Vagina (tissue), 2 donors: Measurements from ENCODE around the gene ZBTB12. TPM values are rescaled to one million over a fixed set of nuclear protein-coding genes. Genes with fewer than 3 reads are reported as not detected.

Experiments used
- DNase-seq, 2 donors: peaks; one replicate each; pipeline ENCODE4 v3.0.0-alpha.2; 2017; ENCODE audit errors: extremely low spot score in 2 of 2
- H3K27ac ChIP-seq: fragments of 200-600 bp; sonication (generic); one replicate; pipeline ENCODE4 v1.5.1; 2019
- H3K27me3 ChIP-seq: fragments of 200-600 bp; sonication (generic); one replicate; pipeline ENCODE4 v1.5.1; 2019
- H3K36me3 ChIP-seq, 2 donors: fragments of 200-600 bp; sonication (generic); one replicate each; pipeline ENCODE4 v1.5.1; 2017 to 2019
- H3K4me1 ChIP-seq: fragments of 200-600 bp; sonication (generic); one replicate; pipeline ENCODE4 v1.5.1; 2019
- H3K4me3 ChIP-seq, 2 donors: fragments of 200-600 bp; sonication (generic); 1 replicate in 1 of 2; 2 replicates in 1 of 2; pipeline ENCODE4 v1.5.1; 2016 to 2019
- H3K9me3 ChIP-seq: fragments of 200-600 bp; sonication (generic); one replicate; pipeline ENCODE4 v1.5.1; 2019
- POLR2A ChIP-seq, 2 donors: fragments of 450-650 bp; IDR thresholded peaks; one replicate each; pipeline ENCODE4 v1.6.1; 2017; ENCODE audit warnings: antibody characterized with exemption in 2 of 2, mild to moderate bottlenecking in 2 of 2, moderate library complexity in 2 of 2
- POLR2AphosphoS5 ChIP-seq, 2 donors: sonication (generic); formaldehyde crosslinking; IDR thresholded peaks; one replicate each; pipeline ENCODE4 v1.9.0; 2017; ENCODE audit warnings: antibody characterized with exemption in 2 of 2, mild to moderate bottlenecking in 2 of 2, low read depth in 1 of 2; ENCODE audit not compliant: insufficient read depth in 1 of 2
- intact Hi-C: fragments of 100-400 bp; cut with DNase I; formaldehyde crosslinking; loops from one replicate; pipeline ENCODE4 v1.15.1; 2023
- total RNA-seq: library from RNA; depleted of rRNA; stranded (reverse); fragments of >200 nt; gene quantifications from one replicate; pipeline ENCODE4 v1.2.3, GENCODE V29; 2016
- TF ChIP-seq, protein P1 (sequence below), 3 experiments: fragments of 450-650 bp in 2 of 3; fragments of 200-600 bp in 1 of 3; sonication (generic) in 1 of 3; IDR thresholded peaks; one replicate each; pipeline ENCODE4 v1.5.1; 2017 to 2019; ENCODE audit warnings: antibody characterized with exemption in 3 of 3, mild to moderate bottlenecking in 2 of 3, moderate library complexity in 2 of 3

ZBTB12 gene
- total RNA-seq, 1 donor from 2014 or later, result 1.7 TPM

DNA sequence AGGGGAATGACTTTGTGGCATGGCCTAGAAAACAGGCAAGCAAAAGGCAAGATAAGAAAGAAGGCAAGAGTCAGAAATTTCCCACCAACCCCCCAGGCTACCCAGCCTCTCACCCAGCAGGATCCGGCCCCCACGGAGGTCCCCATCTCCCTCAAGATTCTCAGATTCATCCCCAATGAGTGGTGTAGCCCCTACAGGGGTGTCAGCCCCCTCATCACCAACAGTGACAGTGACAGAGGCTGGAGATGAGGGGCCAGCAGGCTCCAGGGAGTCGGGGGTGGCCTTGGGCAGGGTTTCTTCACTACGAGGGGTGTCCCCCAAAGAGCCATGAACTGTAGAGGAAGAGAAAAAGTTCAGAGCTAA lies 5.4 kb downstream of the ZBTB12 start:
- no peak for DNase-seq
- intact Hi-C loops, result no loop called here
- no peaks in the 10 kb centered on the region for H3K27me3 ChIP-seq
- TF ChIP-seq, protein P1, sequence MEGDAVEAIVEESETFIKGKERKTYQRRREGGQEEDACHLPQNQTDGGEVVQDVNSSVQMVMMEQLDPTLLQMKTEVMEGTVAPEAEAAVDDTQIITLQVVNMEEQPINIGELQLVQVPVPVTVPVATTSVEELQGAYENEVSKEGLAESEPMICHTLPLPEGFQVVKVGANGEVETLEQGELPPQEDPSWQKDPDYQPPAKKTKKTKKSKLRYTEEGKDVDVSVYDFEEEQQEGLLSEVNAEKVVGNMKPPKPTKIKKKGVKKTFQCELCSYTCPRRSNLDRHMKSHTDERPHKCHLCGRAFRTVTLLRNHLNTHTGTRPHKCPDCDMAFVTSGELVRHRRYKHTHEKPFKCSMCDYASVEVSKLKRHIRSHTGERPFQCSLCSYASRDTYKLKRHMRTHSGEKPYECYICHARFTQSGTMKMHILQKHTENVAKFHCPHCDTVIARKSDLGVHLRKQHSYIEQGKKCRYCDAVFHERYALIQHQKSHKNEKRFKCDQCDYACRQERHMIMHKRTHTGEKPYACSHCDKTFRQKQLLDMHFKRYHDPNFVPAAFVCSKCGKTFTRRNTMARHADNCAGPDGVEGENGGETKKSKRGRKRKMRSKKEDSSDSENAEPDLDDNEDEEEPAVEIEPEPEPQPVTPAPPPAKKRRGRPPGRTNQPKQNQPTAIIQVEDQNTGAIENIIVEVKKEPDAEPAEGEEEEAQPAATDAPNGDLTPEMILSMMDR (IDR thresholded peaks at IDR 0.05), result no peak
- TF ChIP-seq POLR2AphosphoS5 (IDR thresholded peaks at IDR 0.05; ENCODE audit: insufficient read depth in 1 of 2, low read depth in 1 of 2), result no peak
- no peak for TF ChIP-seq POLR2A (IDR thresholded peaks at IDR 0.05)
- H3K36me3 ChIP-seq, result peaks cover 0 to 38% of the 10 kb centered on the region in 2 donors
- H3K4me1 ChIP-seq, result peaks cover 43% of the 10 kb centered on the region
- H3K27ac ChIP-seq, result peak overlapping the region; percentile 97
- peak overlapping the region; percentile 87 to 99 for H3K4me3 ChIP-seq
- H3K9me3 ChIP-seq, result no peaks in the 10 kb centered on the region

DNA sequence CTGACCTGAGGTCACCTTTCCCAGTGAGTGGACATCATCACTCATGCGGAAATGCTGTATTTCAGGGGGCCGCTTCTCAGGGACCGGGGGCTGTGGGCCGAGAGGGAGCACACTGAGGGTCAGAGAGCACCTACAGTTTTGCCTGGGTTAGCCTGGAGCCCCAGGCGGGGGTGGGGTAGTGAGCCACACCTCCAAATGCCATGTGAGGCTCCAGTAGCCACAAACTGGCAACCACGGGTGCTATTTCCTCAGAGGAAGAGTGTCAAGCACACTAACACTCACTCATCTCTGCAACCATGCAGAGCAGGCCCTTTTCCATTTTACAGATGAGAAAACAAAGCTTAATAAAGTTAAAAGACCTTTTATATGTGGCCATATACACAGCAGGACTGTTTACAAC lies 9.1 kb downstream of the ZBTB12 start:
- TF ChIP-seq POLR2AphosphoS5 (IDR thresholded peaks at IDR 0.05; ENCODE audit: insufficient read depth in 1 of 2, low read depth in 1 of 2) (no peak), POLR2A (IDR thresholded peaks at IDR 0.05) (no peak)
- TF ChIP-seq, protein P1 (IDR thresholded peaks at IDR 0.05), result no peak
- H3K9me3 ChIP-seq, result no peaks in the 10 kb centered on the region
- H3K27ac ChIP-seq, result no peak overlapping the region
- H3K4me1 ChIP-seq, result peaks cover 12% of the 10 kb centered on the region
- intact Hi-C loops, result no loop called here
- peaks cover 0 to 70% of the 10 kb centered on the region in 2 donors for H3K36me3 ChIP-seq
- no peak overlapping the region for H3K4me3 ChIP-seq
- no peaks in the 10 kb centered on the region for H3K27me3 ChIP-seq
- DNase-seq, result no peak

DNA sequence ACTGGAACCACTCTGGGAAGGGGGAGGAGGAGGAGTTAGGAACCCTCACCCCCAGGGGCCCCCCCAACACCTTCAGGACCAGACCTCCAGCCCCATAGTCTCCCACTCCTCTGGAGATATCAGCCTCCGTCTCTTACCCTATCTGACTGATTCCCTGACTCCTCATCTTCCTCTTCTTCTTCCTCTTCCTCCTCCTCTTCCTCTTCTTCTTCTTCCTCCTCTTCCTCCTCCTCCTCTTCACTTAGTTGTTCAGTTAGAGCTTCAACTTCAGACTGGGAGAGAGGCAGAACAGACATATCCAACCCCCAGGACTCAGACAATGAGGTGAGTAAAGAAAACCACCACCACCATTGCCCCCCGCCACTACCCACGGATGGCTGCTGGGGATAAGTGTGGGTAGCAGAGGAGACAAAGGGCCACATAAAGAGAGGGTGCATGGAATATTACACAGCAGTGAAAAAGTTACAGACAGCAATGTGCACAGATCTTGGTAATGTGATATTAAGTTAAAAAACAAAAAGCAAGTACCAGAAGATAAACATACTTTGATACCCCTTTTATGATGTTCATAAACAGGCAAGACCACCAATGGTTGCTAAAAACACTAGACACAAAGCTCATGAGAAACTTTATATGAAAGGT lies 12.4 kb downstream of the ZBTB12 start:
- Histone ChIP-seq H3K27ac (no peak overlapping the region), H3K9me3 (no peaks in the 10 kb centered on the region), H3K27me3 (no peaks in the 10 kb centered on the region), H3K4me3 (no peak overlapping the region), H3K36me3 (peaks cover 0 to 91% of the 10 kb centered on the region in 2 donors), H3K4me1 (no peaks in the 10 kb centered on the region)
- DNase-seq, result no peak
- intact Hi-C loops, result no loop called here
- TF ChIP-seq, protein P1 (IDR thresholded peaks at IDR 0.05), result no peak
- TF ChIP-seq POLR2A (IDR thresholded peaks at IDR 0.05), result no peak
- TF ChIP-seq POLR2AphosphoS5 (IDR thresholded peaks at IDR 0.05; ENCODE audit: insufficient read depth in 1 of 2, low read depth in 1 of 2), result no peak

DNA sequence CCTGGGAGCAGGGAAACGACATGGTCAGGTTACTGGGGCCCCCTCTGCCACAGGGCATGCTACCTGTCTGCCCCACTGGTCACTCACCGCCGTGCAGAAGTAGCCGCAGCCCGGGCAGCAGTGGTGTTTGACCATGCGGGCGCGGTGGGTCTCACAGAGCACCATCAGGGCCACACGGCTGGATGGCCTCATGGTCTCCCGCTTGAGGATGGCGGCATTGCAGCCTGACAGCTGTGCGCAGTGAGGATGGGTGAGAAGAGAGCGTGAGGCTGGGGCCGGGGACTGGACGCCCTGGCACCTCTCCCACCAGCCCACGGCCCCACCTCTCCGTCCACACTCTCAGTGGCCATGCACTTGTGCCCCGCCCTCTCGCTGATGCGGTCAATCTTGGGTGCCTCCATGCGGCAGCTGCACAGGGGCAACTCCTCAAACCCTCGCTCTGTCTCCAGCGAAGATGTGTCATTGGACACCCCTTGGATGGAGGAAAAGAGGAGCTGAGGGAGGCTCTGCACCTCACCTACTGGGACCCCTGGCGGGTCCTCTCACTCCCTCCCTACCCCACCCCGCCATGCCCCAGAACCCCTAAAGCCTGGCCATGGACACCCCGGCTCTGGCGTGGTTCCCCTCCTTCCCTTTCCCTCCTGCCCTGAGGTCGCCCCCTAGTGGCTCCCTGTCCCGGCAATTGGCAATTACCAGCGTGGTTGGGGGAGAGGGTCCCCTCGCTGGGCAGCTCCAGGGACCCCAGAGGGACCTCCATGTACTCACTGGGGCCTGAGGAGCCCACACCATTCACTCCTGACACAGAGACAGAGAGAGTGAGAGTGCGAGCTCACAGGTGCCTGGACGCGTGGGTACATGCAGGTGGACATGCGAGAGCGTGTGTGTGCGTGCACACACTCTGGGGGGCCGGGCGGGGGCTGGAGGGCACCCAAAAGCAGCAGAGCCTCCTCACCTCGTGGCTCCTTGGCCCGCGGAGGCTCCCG lies 13.3 kb downstream of the ZBTB12 start:
- TF ChIP-seq, protein P1 (IDR thresholded peaks at IDR 0.05), result peak in 1 of 3 experiments; percentile 16
- TF ChIP-seq POLR2AphosphoS5 (IDR thresholded peaks at IDR 0.05; ENCODE audit: insufficient read depth in 1 of 2, low read depth in 1 of 2), result no peak
- TF ChIP-seq POLR2A (IDR thresholded peaks at IDR 0.05), result no peak
- intact Hi-C loops, result no loop called here

More for the DNA sequence above, 13.3 kb downstream of the ZBTB12 start:
- Histone ChIP-seq H3K4me1 (no peaks in the 10 kb centered on the region), H3K4me3 (no peak overlapping the region), H3K27ac (no peak overlapping the region), H3K27me3 (no peaks in the 10 kb centered on the region), H3K36me3 (peaks cover 0 to 91% of the 10 kb centered on the region in 2 donors), H3K9me3 (no peaks in the 10 kb centered on the region)
- peak in 1 of 2 donors; percentile 89 for DNase-seq
